Measurements from ENCODE around the gene ZNF664.
"Not testable (repeated sequence)": the region's sequence is repeated elsewhere in the genome, so short reads cannot be mapped to it uniquely, and the experiment has no call there.

The ZNF664 gene

GRCh38 chr12:123940627-123940966, 32.4 kb upstream of the ZNF664 start:
- DNase-seq: no peak

- no peak for DNase-seq
Observed at GRCh38 chr12:123941000-123941399, 32.0 kb upstream of the ZNF664 start.

GRCh38 chr12:123941624-123942237, 31.3 kb upstream of the ZNF664 start:
- DNase-seq: no peak

- DNase-seq: no peak
Observed at GRCh38 chr12:123942238-123942653, 30.8 kb upstream of the ZNF664 start.

GRCh38 chr12:123942911-123943648, 29.9 kb upstream of the ZNF664 start:
- DNase-seq: no peak

GRCh38 chr12:123943816-123944215, 29.2 kb upstream of the ZNF664 start:
- no peak for DNase-seq

GRCh38 chr12:123944696-123945095, 28.3 kb upstream of the ZNF664 start:
- no peak for DNase-seq

- DNase-seq: no peak
Observed at GRCh38 chr12:123945287-123946151, 27.5 kb upstream of the ZNF664 start.

GRCh38 chr12:123946152-123946515, 26.9 kb upstream of the ZNF664 start:
- DNase-seq: no peak

- DNase-seq: not testable (repeated sequence)
Observed at GRCh38 chr12:123946516-123947505, 26.2 kb upstream of the ZNF664 start.

GRCh38 chr12:123947531-123947930, 25.5 kb upstream of the ZNF664 start:
- DNase-seq: not testable (repeated sequence)

- DNase-seq: no peak
Observed at GRCh38 chr12:123948401-123948795, 24.6 kb upstream of the ZNF664 start.

- DNase-seq: no peak
Observed at GRCh38 chr12:123948796-123949769, 23.9 kb upstream of the ZNF664 start.

GRCh38 chr12:123949770-123950165, 23.2 kb upstream of the ZNF664 start:
- DNase-seq: no peak

GRCh38 chr12:123950476-123951349, 22.3 kb upstream of the ZNF664 start:
- no peak for DNase-seq

GRCh38 chr12:123951467-123951866, 21.5 kb upstream of the ZNF664 start:
- DNase-seq: no peak

GRCh38 chr12:123952037-123952436, 21.0 kb upstream of the ZNF664 start:
- no peak for DNase-seq

GRCh38 chr12:123954647-123955350, 18.2 kb upstream of the ZNF664 start:
- DNase-seq: no peak

GRCh38 chr12:123956249-123956648, 16.8 kb upstream of the ZNF664 start:
- no peak for DNase-seq

All from right kidney (tissue), 1 donor.